ENCODE measurements around the gene PIGM.

PIGM gene

DNA sequence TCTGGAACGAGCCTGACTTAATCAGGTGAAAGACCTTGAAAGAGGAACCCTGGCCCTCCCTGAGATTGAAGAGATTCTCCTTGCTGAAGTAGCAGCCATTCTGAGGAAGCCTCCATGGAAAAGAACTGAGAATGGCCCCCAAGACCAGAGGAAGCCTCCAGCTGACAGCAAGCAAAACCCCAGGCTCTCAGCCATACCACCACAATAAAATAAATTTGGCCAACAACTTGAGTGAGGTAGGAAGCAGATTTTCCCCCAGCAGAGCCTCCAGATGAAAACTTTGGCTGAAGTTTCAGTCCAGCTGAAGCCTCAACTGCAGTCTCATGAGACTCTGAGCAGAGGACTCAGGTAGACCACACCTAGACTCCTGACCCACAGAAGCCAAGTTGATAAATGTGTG is 43.8 kb downstream of the PIGM start:
- DNase-seq, result no peak
- H3K9ac ChIP-seq (ENCODE audit: low read depth, low read length), result no peak overlapping the region
- no peak overlapping the region for H3K4me2 ChIP-seq (ENCODE audit: insufficient read depth, low read length)
- no peaks in the 10 kb centered on the region for H4K20me1 ChIP-seq (ENCODE audit: insufficient read depth, low read length)
- no peak overlapping the region for H2AFZ ChIP-seq (ENCODE audit: low read depth, low read length)
- TF ChIP-seq, protein P1, sequence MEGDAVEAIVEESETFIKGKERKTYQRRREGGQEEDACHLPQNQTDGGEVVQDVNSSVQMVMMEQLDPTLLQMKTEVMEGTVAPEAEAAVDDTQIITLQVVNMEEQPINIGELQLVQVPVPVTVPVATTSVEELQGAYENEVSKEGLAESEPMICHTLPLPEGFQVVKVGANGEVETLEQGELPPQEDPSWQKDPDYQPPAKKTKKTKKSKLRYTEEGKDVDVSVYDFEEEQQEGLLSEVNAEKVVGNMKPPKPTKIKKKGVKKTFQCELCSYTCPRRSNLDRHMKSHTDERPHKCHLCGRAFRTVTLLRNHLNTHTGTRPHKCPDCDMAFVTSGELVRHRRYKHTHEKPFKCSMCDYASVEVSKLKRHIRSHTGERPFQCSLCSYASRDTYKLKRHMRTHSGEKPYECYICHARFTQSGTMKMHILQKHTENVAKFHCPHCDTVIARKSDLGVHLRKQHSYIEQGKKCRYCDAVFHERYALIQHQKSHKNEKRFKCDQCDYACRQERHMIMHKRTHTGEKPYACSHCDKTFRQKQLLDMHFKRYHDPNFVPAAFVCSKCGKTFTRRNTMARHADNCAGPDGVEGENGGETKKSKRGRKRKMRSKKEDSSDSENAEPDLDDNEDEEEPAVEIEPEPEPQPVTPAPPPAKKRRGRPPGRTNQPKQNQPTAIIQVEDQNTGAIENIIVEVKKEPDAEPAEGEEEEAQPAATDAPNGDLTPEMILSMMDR (IDR thresholded peaks at IDR 0.05; ENCODE audit: borderline replicate concordance, extremely low read depth, low read length, poor library complexity, severe bottlenecking), result no peak
- no peak for TF ChIP-seq EZH2 (IDR thresholded peaks at IDR 0.05; ENCODE audit: borderline replicate concordance, low read depth, low read length, severe bottlenecking)
- no peak overlapping the region for H3K4me3 ChIP-seq (ENCODE audit: low read depth in 1 of 2, low read length in 2 of 2)
- H3K4me1 ChIP-seq (ENCODE audit: insufficient read depth, low read length), result no peaks in the 10 kb centered on the region
- peaks cover 17% of the 10 kb centered on the region for H3K27me3 ChIP-seq (ENCODE audit: insufficient read depth, low read length, poor library complexity)
- no peak for ATAC-seq (ENCODE audit: insufficient read depth, low read depth)
- no peaks in the 10 kb centered on the region for H3K9me3 ChIP-seq (ENCODE audit: insufficient read depth, low read length, severe bottlenecking)
- no peaks in the 10 kb centered on the region for H3K36me3 ChIP-seq (ENCODE audit: insufficient read depth, low read length)
- no peaks in the 10 kb centered on the region for H3K79me2 ChIP-seq (ENCODE audit: insufficient read depth, low read length)
- H3K27ac ChIP-seq (ENCODE audit: low read length), result no peak overlapping the region

DNA sequence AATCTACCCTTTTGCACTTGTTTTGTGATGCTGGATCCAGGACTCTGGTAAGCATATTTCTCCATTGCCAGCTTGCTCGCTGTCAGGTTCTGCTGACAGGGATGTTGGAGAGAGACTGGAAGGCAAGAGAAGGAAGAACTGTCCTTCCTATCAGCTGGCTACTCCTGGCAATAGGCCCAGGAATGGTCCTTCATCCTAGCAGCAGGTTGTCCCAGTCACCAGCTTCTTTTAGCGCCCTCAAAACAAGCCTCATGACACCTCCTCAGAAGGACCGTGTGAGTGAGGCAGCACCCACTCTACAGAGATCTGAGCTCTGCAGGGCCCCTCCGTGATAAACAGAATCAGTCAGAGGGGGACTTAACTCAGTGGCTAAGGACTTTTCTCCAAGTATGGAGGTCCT is 44.6 kb downstream of the PIGM start:
- Histone ChIP-seq H3K27ac (ENCODE audit: low read length) (no peak overlapping the region), H3K4me1 (ENCODE audit: insufficient read depth, low read length) (no peaks in the 10 kb centered on the region), H2AFZ (ENCODE audit: low read depth, low read length) (no peak overlapping the region), H4K20me1 (ENCODE audit: insufficient read depth, low read length) (no peaks in the 10 kb centered on the region), H3K4me3 (ENCODE audit: low read depth in 1 of 2, low read length in 2 of 2) (no peak overlapping the region), H3K9me3 (ENCODE audit: insufficient read depth, low read length, severe bottlenecking) (no peaks in the 10 kb centered on the region), H3K36me3 (ENCODE audit: insufficient read depth, low read length) (no peaks in the 10 kb centered on the region), H3K79me2 (ENCODE audit: insufficient read depth, low read length) (no peaks in the 10 kb centered on the region), H3K27me3 (ENCODE audit: insufficient read depth, low read length, poor library complexity) (peaks cover 17% of the 10 kb centered on the region), H3K9ac (ENCODE audit: low read depth, low read length) (no peak overlapping the region), H3K4me2 (ENCODE audit: insufficient read depth, low read length) (no peak overlapping the region)
- TF ChIP-seq EZH2 (IDR thresholded peaks at IDR 0.05; ENCODE audit: borderline replicate concordance, low read depth, low read length, severe bottlenecking), result no peak
- TF ChIP-seq, protein P1 (IDR thresholded peaks at IDR 0.05; ENCODE audit: borderline replicate concordance, extremely low read depth, low read length, poor library complexity, severe bottlenecking), result no peak
- ATAC-seq (ENCODE audit: insufficient read depth, low read depth) (no peak), DNase-seq (no peak)

DNA sequence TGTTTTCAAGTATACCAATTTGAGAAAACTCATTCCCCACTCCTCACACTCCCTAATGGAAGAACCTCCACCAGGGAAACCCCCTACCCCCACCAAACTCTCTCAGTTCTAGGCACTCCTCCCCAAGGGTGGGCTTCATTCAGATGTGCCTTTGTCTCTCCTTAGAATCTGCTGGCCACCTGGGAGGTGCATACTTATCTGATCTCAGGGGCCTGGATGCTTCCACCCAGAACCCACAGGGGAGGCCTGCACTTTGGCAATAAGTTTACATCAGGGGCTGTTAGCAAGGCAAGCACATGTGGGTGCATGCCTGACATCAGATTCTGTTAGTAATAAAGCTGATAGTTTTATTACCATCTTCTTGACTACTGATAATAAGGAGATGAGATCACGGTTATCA is 45.3 kb downstream of the PIGM start:
- H3K9ac ChIP-seq (ENCODE audit: low read depth, low read length), result no peak overlapping the region
- ATAC-seq (ENCODE audit: insufficient read depth, low read depth), result no peak

More for the DNA sequence above, 45.3 kb downstream of the PIGM start:
- no peaks in the 10 kb centered on the region for H3K36me3 ChIP-seq (ENCODE audit: insufficient read depth, low read length)
- H3K79me2 ChIP-seq (ENCODE audit: insufficient read depth, low read length), result no peaks in the 10 kb centered on the region
- no peaks in the 10 kb centered on the region for H4K20me1 ChIP-seq (ENCODE audit: insufficient read depth, low read length)
- no peak overlapping the region for H2AFZ ChIP-seq (ENCODE audit: low read depth, low read length)
- no peak overlapping the region for H3K4me2 ChIP-seq (ENCODE audit: insufficient read depth, low read length)
- no peak overlapping the region for H3K27ac ChIP-seq (ENCODE audit: low read length)
- H3K4me1 ChIP-seq (ENCODE audit: insufficient read depth, low read length), result no peaks in the 10 kb centered on the region
- H3K4me3 ChIP-seq (ENCODE audit: low read depth in 1 of 2, low read length in 2 of 2), result no peak overlapping the region
- no peak for DNase-seq
- no peak for TF ChIP-seq EZH2 (IDR thresholded peaks at IDR 0.05; ENCODE audit: borderline replicate concordance, low read depth, low read length, severe bottlenecking)
- TF ChIP-seq, protein P1 (IDR thresholded peaks at IDR 0.05; ENCODE audit: borderline replicate concordance, extremely low read depth, low read length, poor library complexity, severe bottlenecking), result no peak
- H3K9me3 ChIP-seq (ENCODE audit: insufficient read depth, low read length, severe bottlenecking), result no peaks in the 10 kb centered on the region
- peaks cover 20% of the 10 kb centered on the region for H3K27me3 ChIP-seq (ENCODE audit: insufficient read depth, low read length, poor library complexity)

Measured in DND-41 (cell line).